ENCODE data around the gene LSR. TPM values are rescaled to one million over a fixed set of nuclear protein-coding genes. Genes with fewer than 3 reads are reported as not detected.

Gene LSR
- total RNA-seq, 1 experiment from 2014 or later = 172 TPM

- no peaks in the 10 kb centered on the region for H3K36me3 ChIP-seq (ENCODE audit: control insufficient read depth, insufficient read depth, low read length)
- no TSS peak for BruUV-seq (replicated peaks)
- no peaks in the 10 kb centered on the region; the same call in 1 of the 2 replicates for H3K9me3 ChIP-seq
- H3K4me3 ChIP-seq (ENCODE audit: low read depth, low read length) = no peak overlapping the region
- Mint-ChIP-seq H3K27me3 (ENCODE audit: insufficient read depth, unreplicated experiment) (no peaks in the 10 kb centered on the region), H3K4me3 (ENCODE audit: unreplicated experiment) (no peak overlapping the region), H3K9me3 (ENCODE audit: unreplicated experiment) (no peaks in the 10 kb centered on the region), H3K27ac (ENCODE audit: unreplicated experiment) (no peak overlapping the region), H3K4me1 (ENCODE audit: low read depth, unreplicated experiment) (peaks cover 14% of the 10 kb centered on the region), H3K36me3 (ENCODE audit: insufficient read depth, unreplicated experiment) (no peaks in the 10 kb centered on the region)
- ChIA-PET POLR2A (no interaction called here), CTCF (no interaction called here)
- H3K4me1 ChIP-seq = peaks cover 8% of the 10 kb centered on the region
- intact Hi-C loops (cut with micrococcal nuclease; ENCODE audit: unreplicated experiment) = no loop called here
- no peak for TF ChIP-seq CTCF (IDR thresholded peaks at IDR 0.05; ENCODE audit: insufficient read depth in 1 of 2, low read depth in 1 of 2, low read length in 1 of 2, severe bottlenecking in 1 of 2, unreplicated experiment in 1 of 2)
- H3K27me3 ChIP-seq (replicated peaks; ENCODE audit: control insufficient read depth, insufficient read depth, low read length) = no peaks in the 10 kb centered on the region
- no peak for DNase-seq
Measured at GRCh38 chr19:35316560-35316959, 67.8 kb downstream of the LSR start.

Other genes with a start within 250 kb of the LSR start
- 110 and 132 TPM in 2 replicates for gene GRAMD1A, start 248.7 kb upstream of the LSR start, total RNA-seq (2022)
- 1.7 and 1.9 TPM in 2 replicates for gene SCN1B, start 218.5 kb upstream of the LSR start, total RNA-seq (2022)
- gene HPN, start 207.3 kb upstream of the LSR start, total RNA-seq (2022) = 20.8 and 21.1 TPM in 2 replicates
- gene FXYD3, start 133.2 kb upstream of the LSR start, total RNA-seq (2022) = 26.8 and 36.7 TPM in 2 replicates
- gene LGI4, start 113.9 kb upstream of the LSR start, total RNA-seq (2022) = 0.37 and 0.43 TPM in 2 replicates
- not detected in 2 replicates for gene FXYD1, start 110.2 kb upstream of the LSR start, total RNA-seq (2022)
- not detected in 2 replicates for gene FXYD7, start 105.7 kb upstream of the LSR start, total RNA-seq (2022)
- 20.2 and 20.4 TPM in 2 replicates for gene FXYD5, start 94.3 kb upstream of the LSR start, total RNA-seq (2022)
- gene FAM187B, start 20.3 kb upstream of the LSR start, total RNA-seq (2022) = not detected in 2 replicates
- 105 and 108 TPM in 2 replicates for gene USF2, start 20.0 kb downstream of the LSR start, total RNA-seq (2022)
- not detected in 2 replicates for gene HAMP, start 33.5 kb downstream of the LSR start, total RNA-seq (2022)
- gene MAG, start 43.2 kb downstream of the LSR start, total RNA-seq (2022) = 0.41 TPM in 1 of 2 replicates, not detected in the other
- not detected in 2 replicates for gene CD22, start 80.2 kb downstream of the LSR start, total RNA-seq (2022)
- gene FFAR1, start 98.9 kb downstream of the LSR start, total RNA-seq (2022) = not detected in 2 replicates
- not detected in 2 replicates for gene FFAR3, start 109.5 kb downstream of the LSR start, total RNA-seq (2022)
- not detected in 2 replicates for gene GPR42, start 122.1 kb downstream of the LSR start, total RNA-seq (2022)
- gene FFAR2, start 199.3 kb downstream of the LSR start, total RNA-seq (2022) = not detected in 2 replicates
- not detected in 2 replicates for gene KRTDAP, start 241.5 kb downstream of the LSR start, total RNA-seq (2022)